K562 (cell line): ENCODE data around the gene VSIG4.
"Not testable (repeated sequence)": the region's sequence is repeated elsewhere in the genome, so short reads cannot be mapped to it uniquely, and the experiment has no call there.

Experiments
- JUND ChIP-seq, 2 experiments: IDR thresholded peaks; 2 replicates in 1 of 2; 3 replicates in 1 of 2; pipeline ENCODE4 v1.6.1; 2011; ENCODE audit warnings: borderline replicate concordance in 2 of 2, low read depth in 2 of 2, low read length in 2 of 2, improper control_type of control experiment in 1 of 2, missing biosample characterization in 1 of 2, missing genetic modification characterization in 1 of 2, missing genetic modification reagents in 1 of 2
- KLF1 ChIP-seq: fragments of 450-650 bp; IDR thresholded peaks from 2 replicates; pipeline ENCODE4 v1.6.1; 2016; ENCODE audit warnings: missing genetic modification characterization, missing compliant biosample characterization
- MYC ChIP-seq, 2 experiments: fragments of 250-450 bp in 1 of 2; sonication (Bioruptor Pico) in 1 of 2; IDR thresholded peaks; 2 replicates each; pipeline versions ENCODE4 v1.5.1 to v1.6.1; 2012 to 2021; ENCODE audit warnings: low read depth in 2 of 2, borderline replicate concordance in 1 of 2, improper control_type of control experiment in 1 of 2, low read length in 1 of 2, mild to moderate bottlenecking in 1 of 2, moderate library complexity in 1 of 2
- TF ChIP-seq, protein P1 (sequence below), 2 experiments: fragments of 450-650 bp; IDR thresholded peaks; 2 replicates each; pipeline ENCODE4 v1.6.1; 2016
- TF ChIP-seq, protein P2 (sequence below): fragments of 450-650 bp; IDR thresholded peaks from 2 replicates; pipeline ENCODE4 v1.6.1; 2014; ENCODE audit warnings: low read depth, mild to moderate bottlenecking, moderate library complexity, borderline replicate concordance
- TF ChIP-seq, protein P3 (sequence below), 3 experiments: IDR thresholded peaks in 2 of 3; conservative IDR thresholded peaks in 1 of 3; 2 replicates each; pipeline ENCODE4 v1.5.1; 2011 to 2012; ENCODE audit warnings: low read length in 3 of 3, mild to moderate bottlenecking in 3 of 3, control low read depth in 2 of 3, improper control_type of control experiment in 1 of 3, inconsistent platforms in 1 of 3, low read depth in 1 of 3, mixed read lengths in 1 of 3, moderate library complexity in 1 of 3; ENCODE audit not compliant: insufficient read depth in 2 of 3

DNA sequence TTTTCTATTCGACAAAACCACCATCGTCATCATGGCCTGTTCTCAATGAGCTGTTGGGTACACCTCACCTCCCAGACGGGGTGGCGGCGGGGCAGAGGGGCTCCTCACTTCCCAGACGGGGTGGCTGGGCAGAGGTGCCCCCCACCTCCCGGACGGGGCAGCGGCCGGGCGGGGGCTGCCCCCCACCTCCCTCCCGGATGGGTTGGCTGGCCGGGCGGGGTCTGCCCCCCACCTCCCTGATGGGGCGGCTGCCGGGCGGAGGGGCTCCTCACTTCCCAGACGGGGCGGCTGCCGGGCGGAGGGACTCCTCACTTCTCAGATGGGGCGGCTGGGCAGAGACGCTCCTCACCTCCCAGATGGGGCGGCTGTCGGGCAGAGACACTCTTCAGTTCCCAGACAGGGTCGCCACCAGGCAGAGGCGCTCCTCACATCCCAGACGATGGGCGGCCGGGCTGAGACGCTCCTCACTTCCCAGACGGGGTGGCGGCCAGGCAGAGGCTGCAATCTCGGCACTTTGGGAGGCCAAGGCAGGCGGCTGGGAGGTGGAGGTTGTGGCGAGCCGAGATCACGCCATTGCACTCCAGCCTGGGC is 64.6 kb downstream of the VSIG4 start:
- TF ChIP-seq, protein P1, sequence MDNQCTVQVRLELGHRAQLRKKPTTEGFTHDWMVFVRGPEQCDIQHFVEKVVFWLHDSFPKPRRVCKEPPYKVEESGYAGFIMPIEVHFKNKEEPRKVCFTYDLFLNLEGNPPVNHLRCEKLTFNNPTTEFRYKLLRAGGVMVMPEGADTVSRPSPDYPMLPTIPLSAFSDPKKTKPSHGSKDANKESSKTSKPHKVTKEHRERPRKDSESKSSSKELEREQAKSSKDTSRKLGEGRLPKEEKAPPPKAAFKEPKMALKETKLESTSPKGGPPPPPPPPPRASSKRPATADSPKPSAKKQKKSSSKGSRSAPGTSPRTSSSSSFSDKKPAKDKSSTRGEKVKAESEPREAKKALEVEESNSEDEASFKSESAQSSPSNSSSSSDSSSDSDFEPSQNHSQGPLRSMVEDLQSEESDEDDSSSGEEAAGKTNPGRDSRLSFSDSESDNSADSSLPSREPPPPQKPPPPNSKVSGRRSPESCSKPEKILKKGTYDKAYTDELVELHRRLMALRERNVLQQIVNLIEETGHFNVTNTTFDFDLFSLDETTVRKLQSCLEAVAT (IDR thresholded peaks at IDR 0.05) = not testable (repeated sequence)
- not testable (repeated sequence) for TF ChIP-seq MYC (IDR thresholded peaks at IDR 0.05; ENCODE audit: low read depth, low read length); MYC (CRISPR knock-in tag; IDR thresholded peaks at IDR 0.05; ENCODE audit: borderline replicate concordance, low read depth); JUND (IDR thresholded peaks at IDR 0.05; ENCODE audit: borderline replicate concordance, low read depth, low read length); JUND (tag; IDR thresholded peaks at IDR 0.05; ENCODE audit: borderline replicate concordance, low read depth, low read length); KLF1
- TF ChIP-seq, protein P2, sequence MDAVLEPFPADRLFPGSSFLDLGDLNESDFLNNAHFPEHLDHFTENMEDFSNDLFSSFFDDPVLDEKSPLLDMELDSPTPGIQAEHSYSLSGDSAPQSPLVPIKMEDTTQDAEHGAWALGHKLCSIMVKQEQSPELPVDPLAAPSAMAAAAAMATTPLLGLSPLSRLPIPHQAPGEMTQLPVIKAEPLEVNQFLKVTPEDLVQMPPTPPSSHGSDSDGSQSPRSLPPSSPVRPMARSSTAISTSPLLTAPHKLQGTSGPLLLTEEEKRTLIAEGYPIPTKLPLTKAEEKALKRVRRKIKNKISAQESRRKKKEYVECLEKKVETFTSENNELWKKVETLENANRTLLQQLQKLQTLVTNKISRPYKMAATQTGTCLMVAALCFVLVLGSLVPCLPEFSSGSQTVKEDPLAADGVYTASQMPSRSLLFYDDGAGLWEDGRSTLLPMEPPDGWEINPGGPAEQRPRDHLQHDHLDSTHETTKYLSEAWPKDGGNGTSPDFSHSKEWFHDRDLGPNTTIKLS = not testable (repeated sequence)
- TF ChIP-seq, protein P3, sequence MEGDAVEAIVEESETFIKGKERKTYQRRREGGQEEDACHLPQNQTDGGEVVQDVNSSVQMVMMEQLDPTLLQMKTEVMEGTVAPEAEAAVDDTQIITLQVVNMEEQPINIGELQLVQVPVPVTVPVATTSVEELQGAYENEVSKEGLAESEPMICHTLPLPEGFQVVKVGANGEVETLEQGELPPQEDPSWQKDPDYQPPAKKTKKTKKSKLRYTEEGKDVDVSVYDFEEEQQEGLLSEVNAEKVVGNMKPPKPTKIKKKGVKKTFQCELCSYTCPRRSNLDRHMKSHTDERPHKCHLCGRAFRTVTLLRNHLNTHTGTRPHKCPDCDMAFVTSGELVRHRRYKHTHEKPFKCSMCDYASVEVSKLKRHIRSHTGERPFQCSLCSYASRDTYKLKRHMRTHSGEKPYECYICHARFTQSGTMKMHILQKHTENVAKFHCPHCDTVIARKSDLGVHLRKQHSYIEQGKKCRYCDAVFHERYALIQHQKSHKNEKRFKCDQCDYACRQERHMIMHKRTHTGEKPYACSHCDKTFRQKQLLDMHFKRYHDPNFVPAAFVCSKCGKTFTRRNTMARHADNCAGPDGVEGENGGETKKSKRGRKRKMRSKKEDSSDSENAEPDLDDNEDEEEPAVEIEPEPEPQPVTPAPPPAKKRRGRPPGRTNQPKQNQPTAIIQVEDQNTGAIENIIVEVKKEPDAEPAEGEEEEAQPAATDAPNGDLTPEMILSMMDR (IDR thresholded peaks at IDR 0.05 in 2 of 3, conservative IDR thresholded peaks at IDR 0.05 in 1 of 3; ENCODE audit: insufficient read depth in 2 of 3, low read depth in 1 of 3, low read length in 3 of 3) = not testable (repeated sequence)
